GM23338 (cell line): Measurements from ENCODE around the gene B4GALNT2. TPM values are rescaled to one million over a fixed set of nuclear protein-coding genes. Genes with fewer than 3 reads are reported as not detected.

Source experiments
- ATAC-seq: fragments of 200-7000 bp; cut with Tn5 transposase; 3 replicates; pipeline ENCODE4 v1.9.1; 2020
- DNase-seq: peaks from one replicate; pipeline ENCODE4 v3.0.0-alpha.2; 2015; ENCODE audit warnings: low spot score
- H2AFZ ChIP-seq: fragments of 200-600 bp; sonication (generic); 2 replicates; pipeline ENCODE4 v1.8.0; 2016; ENCODE audit warnings: antibody characterized with exemption, mild to moderate bottlenecking, moderate library complexity
- H3F3A ChIP-seq: fragments of 200-600 bp; sonication (generic); replicated peaks from 2 replicates; pipeline ENCODE4 v1.8.0; 2017; ENCODE audit warnings: antibody characterized with exemption, mixed run types, low read depth
- H3K27ac ChIP-seq: fragments of 200-600 bp; sonication (generic); 2 replicates; pipeline ENCODE4 v1.6.1; 2016; ENCODE audit warnings: low read depth
- H3K27me3 ChIP-seq: fragments of 200-600 bp; sonication (generic); 2 replicates; pipeline ENCODE4 v1.8.0; 2016; ENCODE audit warnings: mild to moderate bottlenecking, mixed run types, moderate library complexity; ENCODE audit not compliant: insufficient read depth
- H3K36me3 ChIP-seq: fragments of 200-600 bp; sonication (generic); 2 replicates; pipeline ENCODE4 v1.8.0; 2016; ENCODE audit warnings: mild to moderate bottlenecking; ENCODE audit not compliant: insufficient read depth
- H3K4me1 ChIP-seq: fragments of 200-600 bp; sonication (generic); 2 replicates; pipeline ENCODE4 v1.8.0; 2016; ENCODE audit warnings: mild to moderate bottlenecking, moderate library complexity; ENCODE audit not compliant: insufficient read depth
- H3K4me2 ChIP-seq: fragments of 200-600 bp; sonication (generic); 2 replicates; pipeline ENCODE4 v1.7.1; 2017; ENCODE audit warnings: mixed run types
- H3K4me3 ChIP-seq: fragments of 200-600 bp; sonication (generic); 2 replicates; pipeline ENCODE4 v1.6.1; 2016; ENCODE audit warnings: mixed run types
- H3K79me2 ChIP-seq: fragments of 200-600 bp; sonication (generic); replicated peaks from 2 replicates; pipeline ENCODE4 v1.8.0; 2017; ENCODE audit warnings: mild to moderate bottlenecking; ENCODE audit not compliant: insufficient read depth
- H3K9me2 ChIP-seq: fragments of 200-600 bp; sonication (generic); 2 replicates; pipeline ENCODE4 v1.8.0; 2017; ENCODE audit not compliant: insufficient read depth
- H4K20me1 ChIP-seq: fragments of 200-600 bp; sonication (generic); replicated peaks from 2 replicates; pipeline ENCODE4 v1.8.0; 2017; ENCODE audit warnings: mild to moderate bottlenecking; ENCODE audit not compliant: insufficient read depth
- H3K27ac Mint-ChIP-seq: 2 replicates; pipeline ENCODE4 v1.8.0; 2020; ENCODE audit warnings: inconsistent platforms, mild to moderate bottlenecking, moderate library complexity, mixed read lengths
- H3K27me3 Mint-ChIP-seq: 3 replicates; pipeline ENCODE4 v1.8.0; 2022; ENCODE audit warnings: low read depth, mild to moderate bottlenecking, moderate library complexity, mixed read lengths, inconsistent platforms; ENCODE audit not compliant: insufficient read depth, poor library complexity
- H3K36me3 Mint-ChIP-seq: 3 replicates; pipeline ENCODE4 v1.8.0; 2021; ENCODE audit warnings: low read depth, mild to moderate bottlenecking, inconsistent platforms, moderate library complexity, mixed read lengths
- H3K4me1 Mint-ChIP-seq: 3 replicates; pipeline ENCODE4 v1.8.0; 2020; ENCODE audit warnings: mild to moderate bottlenecking, inconsistent platforms, mixed read lengths
- H3K4me3 Mint-ChIP-seq: 3 replicates; pipeline ENCODE4 v1.8.0; 2021; ENCODE audit warnings: moderate library complexity, mild to moderate bottlenecking, inconsistent platforms, mixed read lengths
- H3K9me3 Mint-ChIP-seq: 3 replicates; pipeline ENCODE4 v1.8.0; 2020; ENCODE audit warnings: moderate library complexity, mild to moderate bottlenecking, inconsistent platforms, mixed read lengths
- CREB1 ChIP-seq: fragments of 250-450 bp; sonication (Bioruptor Pico); IDR thresholded peaks from 2 replicates; pipeline ENCODE4 v1.5.0; 2020; ENCODE audit warnings: low read depth, mild to moderate bottlenecking, moderate library complexity
- EZH2 ChIP-seq: fragments of 200-600 bp; sonication (generic); IDR thresholded peaks from one replicate; pipeline ENCODE4 v1.8.0; 2017; ENCODE audit warnings: antibody characterized with exemption, mild to moderate bottlenecking, low read depth; ENCODE audit not compliant: unreplicated experiment
- EZH2phosphoT487 ChIP-seq: fragments of 200-600 bp; sonication (generic); IDR thresholded peaks from one replicate; pipeline ENCODE4 v1.8.1; 2018; ENCODE audit warnings: antibody characterized with exemption; ENCODE audit not compliant: unreplicated experiment
- JUNB ChIP-seq: IDR thresholded peaks from one replicate; pipeline ENCODE4 v1.6.1; 2016; ENCODE audit warnings: antibody characterized with exemption; ENCODE audit not compliant: unreplicated experiment
- POLR2AphosphoS5 ChIP-seq: IDR thresholded peaks from 2 replicates; pipeline ENCODE4 v1.6.1; 2016; ENCODE audit warnings: antibody characterized with exemption, low read depth
- STAT1 ChIP-seq: IDR thresholded peaks from one replicate; pipeline ENCODE4 v1.6.1; 2016; ENCODE audit warnings: antibody characterized with exemption; ENCODE audit not compliant: unreplicated experiment
- ZNF331 ChIP-seq: fragments of 250-450 bp; sonication (Bioruptor Pico); IDR thresholded peaks from 2 replicates; pipeline ENCODE4 v1.5.0; 2020; ENCODE audit warnings: low read depth, mild to moderate bottlenecking, moderate library complexity
- polyA plus RNA-seq: library from polyadenylated mRNA; unstranded; fragments of >200 nt; fragmentation: Nextera tagmentation; extraction: Ambion mirVana; gene quantifications from 2 replicates; pipeline ENCODE4 v1.2.1, GENCODE V29; 2016
- total RNA-seq: library from RNA; depleted of rRNA; stranded (reverse); fragments of >200 nt; shearing (Covaris generic); gene quantifications from 2 replicates; pipeline ENCODE4 v1.2.3, GENCODE V29; 2014
- TF ChIP-seq, protein P1 (sequence below): fragments of 250-450 bp; sonication (Bioruptor Pico); IDR thresholded peaks from 2 replicates; pipeline ENCODE4 v1.5.0; 2020; ENCODE audit warnings: mild to moderate bottlenecking, moderate library complexity
- TF ChIP-seq, protein P2 (sequence below): IDR thresholded peaks from one replicate; pipeline ENCODE4 v1.6.1; 2018; ENCODE audit warnings: antibody characterized with exemption; ENCODE audit not compliant: unreplicated experiment
- TF ChIP-seq, protein P3 (sequence below): IDR thresholded peaks from 2 replicates; pipeline ENCODE4 v1.6.1; 2016; ENCODE audit warnings: antibody characterized with exemption
- TF ChIP-seq, protein P4 (sequence below), 2 experiments: fragments of 200-600 bp in 1 of 2; sonication (generic) in 1 of 2; conservative IDR thresholded peaks; 2 replicates each; pipeline versions ENCODE4 v1.5.1 to v1.6.1; 2016 to 2017; ENCODE audit warnings: antibody characterized with exemption in 2 of 2, low read depth in 2 of 2, mild to moderate bottlenecking in 2 of 2, moderate library complexity in 1 of 2

Gene B4GALNT2
- total and polyA plus RNA-seq, 2 experiments from 2014 or later: not detected

- TF ChIP-seq, protein P1, sequence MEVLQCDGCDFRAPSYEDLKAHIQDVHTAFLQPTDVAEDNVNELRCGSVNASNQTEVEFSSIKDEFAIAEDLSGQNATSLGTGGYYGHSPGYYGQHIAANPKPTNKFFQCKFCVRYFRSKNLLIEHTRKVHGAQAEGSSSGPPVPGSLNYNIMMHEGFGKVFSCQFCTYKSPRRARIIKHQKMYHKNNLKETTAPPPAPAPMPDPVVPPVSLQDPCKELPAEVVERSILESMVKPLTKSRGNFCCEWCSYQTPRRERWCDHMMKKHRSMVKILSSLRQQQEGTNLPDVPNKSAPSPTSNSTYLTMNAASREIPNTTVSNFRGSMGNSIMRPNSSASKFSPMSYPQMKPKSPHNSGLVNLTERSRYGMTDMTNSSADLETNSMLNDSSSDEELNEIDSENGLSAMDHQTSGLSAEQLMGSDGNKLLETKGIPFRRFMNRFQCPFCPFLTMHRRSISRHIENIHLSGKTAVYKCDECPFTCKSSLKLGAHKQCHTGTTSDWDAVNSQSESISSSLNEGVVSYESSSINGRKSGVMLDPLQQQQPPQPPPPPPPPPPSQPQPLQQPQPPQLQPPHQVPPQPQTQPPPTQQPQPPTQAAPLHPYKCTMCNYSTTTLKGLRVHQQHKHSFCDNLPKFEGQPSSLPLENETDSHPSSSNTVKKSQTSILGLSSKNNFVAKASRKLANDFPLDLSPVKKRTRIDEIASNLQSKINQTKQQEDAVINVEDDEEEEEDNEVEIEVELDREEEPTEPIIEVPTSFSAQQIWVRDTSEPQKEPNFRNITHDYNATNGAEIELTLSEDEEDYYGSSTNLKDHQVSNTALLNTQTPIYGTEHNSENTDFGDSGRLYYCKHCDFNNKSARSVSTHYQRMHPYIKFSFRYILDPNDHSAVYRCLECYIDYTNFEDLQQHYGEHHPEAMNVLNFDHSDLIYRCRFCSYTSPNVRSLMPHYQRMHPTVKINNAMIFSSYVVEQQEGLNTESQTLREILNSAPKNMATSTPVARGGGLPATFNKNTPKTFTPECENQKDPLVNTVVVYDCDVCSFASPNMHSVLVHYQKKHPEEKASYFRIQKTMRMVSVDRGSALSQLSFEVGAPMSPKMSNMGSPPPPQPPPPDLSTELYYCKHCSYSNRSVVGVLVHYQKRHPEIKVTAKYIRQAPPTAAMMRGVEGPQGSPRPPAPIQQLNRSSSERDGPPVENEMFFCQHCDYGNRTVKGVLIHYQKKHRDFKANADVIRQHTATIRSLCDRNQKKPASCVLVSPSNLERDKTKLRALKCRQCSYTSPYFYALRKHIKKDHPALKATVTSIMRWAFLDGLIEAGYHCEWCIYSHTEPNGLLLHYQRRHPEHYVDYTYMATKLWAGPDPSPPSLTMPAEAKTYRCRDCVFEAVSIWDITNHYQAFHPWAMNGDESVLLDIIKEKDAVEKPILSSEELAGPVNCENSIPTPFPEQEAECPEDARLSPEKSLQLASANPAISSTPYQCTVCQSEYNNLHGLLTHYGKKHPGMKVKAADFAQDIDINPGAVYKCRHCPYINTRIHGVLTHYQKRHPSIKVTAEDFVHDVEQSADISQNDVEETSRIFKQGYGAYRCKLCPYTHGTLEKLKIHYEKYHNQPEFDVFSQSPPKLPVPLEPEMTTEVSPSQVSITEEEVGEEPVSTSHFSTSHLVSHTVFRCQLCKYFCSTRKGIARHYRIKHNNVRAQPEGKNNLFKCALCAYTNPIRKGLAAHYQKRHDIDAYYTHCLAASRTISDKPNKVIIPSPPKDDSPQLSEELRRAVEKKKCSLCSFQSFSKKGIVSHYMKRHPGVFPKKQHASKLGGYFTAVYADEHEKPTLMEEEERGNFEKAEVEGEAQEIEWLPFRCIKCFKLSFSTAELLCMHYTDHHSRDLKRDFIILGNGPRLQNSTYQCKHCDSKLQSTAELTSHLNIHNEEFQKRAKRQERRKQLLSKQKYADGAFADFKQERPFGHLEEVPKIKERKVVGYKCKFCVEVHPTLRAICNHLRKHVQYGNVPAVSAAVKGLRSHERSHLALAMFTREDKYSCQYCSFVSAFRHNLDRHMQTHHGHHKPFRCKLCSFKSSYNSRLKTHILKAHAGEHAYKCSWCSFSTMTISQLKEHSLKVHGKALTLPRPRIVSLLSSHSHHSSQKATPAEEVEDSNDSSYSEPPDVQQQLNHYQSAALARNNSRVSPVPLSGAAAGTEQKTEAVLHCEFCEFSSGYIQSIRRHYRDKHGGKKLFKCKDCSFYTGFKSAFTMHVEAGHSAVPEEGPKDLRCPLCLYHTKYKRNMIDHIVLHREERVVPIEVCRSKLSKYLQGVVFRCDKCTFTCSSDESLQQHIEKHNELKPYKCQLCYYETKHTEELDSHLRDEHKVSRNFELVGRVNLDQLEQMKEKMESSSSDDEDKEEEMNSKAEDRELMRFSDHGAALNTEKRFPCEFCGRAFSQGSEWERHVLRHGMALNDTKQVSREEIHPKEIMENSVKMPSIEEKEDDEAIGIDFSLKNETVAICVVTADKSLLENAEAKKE (CRISPR knock-in tag): no peak
These were observed 61.7 kb downstream of the B4GALNT2 start (continued) for GRCh38 chr17:49194297-49194607.

GRCh38 chr17:49195751-49196150, 63.2 kb downstream of the B4GALNT2 start:
- Mint-ChIP-seq H3K4me3 (no peak overlapping the region), H3K36me3 (peaks cover 5% of the 10 kb centered on the region; the same call in 2 of the 3 replicates), H3K27ac (no peak overlapping the region), H3K27me3 (peaks cover 31% of the 10 kb centered on the region), H3K4me1 (peaks cover 12% of the 10 kb centered on the region; the same call in 2 of the 3 replicates), H3K9me3 (peaks cover 9% of the 10 kb centered on the region; the same call in 2 of the 3 replicates)
- Histone ChIP-seq H3K4me3 (no peak overlapping the region), H3K27ac (no peak overlapping the region), H3K79me2 (no peaks in the 10 kb centered on the region), H3K36me3 (no peaks in the 10 kb centered on the region), H3K4me2 (no peak overlapping the region), H3K4me1 (peaks cover 9% of the 10 kb centered on the region; the same call in 1 of the 2 replicates), H3K9me2 (no peaks in the 10 kb centered on the region), H3K27me3 (no peaks in the 10 kb centered on the region), H3F3A (no peaks in the 10 kb centered on the region), H4K20me1 (no peaks in the 10 kb centered on the region), H2AFZ (no peak overlapping the region)
- DNase-seq (no peak), ATAC-seq (no peak)
- TF ChIP-seq ZNF331 (CRISPR knock-in tag) (no peak), JUNB (no peak), CREB1 (no peak), EZH2phosphoT487 (no peak), STAT1 (no peak), POLR2AphosphoS5 (no peak), EZH2 (no peak)
- TF ChIP-seq, protein P2, sequence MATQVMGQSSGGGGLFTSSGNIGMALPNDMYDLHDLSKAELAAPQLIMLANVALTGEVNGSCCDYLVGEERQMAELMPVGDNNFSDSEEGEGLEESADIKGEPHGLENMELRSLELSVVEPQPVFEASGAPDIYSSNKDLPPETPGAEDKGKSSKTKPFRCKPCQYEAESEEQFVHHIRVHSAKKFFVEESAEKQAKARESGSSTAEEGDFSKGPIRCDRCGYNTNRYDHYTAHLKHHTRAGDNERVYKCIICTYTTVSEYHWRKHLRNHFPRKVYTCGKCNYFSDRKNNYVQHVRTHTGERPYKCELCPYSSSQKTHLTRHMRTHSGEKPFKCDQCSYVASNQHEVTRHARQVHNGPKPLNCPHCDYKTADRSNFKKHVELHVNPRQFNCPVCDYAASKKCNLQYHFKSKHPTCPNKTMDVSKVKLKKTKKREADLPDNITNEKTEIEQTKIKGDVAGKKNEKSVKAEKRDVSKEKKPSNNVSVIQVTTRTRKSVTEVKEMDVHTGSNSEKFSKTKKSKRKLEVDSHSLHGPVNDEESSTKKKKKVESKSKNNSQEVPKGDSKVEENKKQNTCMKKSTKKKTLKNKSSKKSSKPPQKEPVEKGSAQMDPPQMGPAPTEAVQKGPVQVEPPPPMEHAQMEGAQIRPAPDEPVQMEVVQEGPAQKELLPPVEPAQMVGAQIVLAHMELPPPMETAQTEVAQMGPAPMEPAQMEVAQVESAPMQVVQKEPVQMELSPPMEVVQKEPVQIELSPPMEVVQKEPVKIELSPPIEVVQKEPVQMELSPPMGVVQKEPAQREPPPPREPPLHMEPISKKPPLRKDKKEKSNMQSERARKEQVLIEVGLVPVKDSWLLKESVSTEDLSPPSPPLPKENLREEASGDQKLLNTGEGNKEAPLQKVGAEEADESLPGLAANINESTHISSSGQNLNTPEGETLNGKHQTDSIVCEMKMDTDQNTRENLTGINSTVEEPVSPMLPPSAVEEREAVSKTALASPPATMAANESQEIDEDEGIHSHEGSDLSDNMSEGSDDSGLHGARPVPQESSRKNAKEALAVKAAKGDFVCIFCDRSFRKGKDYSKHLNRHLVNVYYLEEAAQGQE: no peak
- TF ChIP-seq, protein P3, sequence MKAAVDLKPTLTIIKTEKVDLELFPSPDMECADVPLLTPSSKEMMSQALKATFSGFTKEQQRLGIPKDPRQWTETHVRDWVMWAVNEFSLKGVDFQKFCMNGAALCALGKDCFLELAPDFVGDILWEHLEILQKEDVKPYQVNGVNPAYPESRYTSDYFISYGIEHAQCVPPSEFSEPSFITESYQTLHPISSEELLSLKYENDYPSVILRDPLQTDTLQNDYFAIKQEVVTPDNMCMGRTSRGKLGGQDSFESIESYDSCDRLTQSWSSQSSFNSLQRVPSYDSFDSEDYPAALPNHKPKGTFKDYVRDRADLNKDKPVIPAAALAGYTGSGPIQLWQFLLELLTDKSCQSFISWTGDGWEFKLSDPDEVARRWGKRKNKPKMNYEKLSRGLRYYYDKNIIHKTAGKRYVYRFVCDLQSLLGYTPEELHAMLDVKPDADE: no peak
- TF ChIP-seq, protein P4, sequence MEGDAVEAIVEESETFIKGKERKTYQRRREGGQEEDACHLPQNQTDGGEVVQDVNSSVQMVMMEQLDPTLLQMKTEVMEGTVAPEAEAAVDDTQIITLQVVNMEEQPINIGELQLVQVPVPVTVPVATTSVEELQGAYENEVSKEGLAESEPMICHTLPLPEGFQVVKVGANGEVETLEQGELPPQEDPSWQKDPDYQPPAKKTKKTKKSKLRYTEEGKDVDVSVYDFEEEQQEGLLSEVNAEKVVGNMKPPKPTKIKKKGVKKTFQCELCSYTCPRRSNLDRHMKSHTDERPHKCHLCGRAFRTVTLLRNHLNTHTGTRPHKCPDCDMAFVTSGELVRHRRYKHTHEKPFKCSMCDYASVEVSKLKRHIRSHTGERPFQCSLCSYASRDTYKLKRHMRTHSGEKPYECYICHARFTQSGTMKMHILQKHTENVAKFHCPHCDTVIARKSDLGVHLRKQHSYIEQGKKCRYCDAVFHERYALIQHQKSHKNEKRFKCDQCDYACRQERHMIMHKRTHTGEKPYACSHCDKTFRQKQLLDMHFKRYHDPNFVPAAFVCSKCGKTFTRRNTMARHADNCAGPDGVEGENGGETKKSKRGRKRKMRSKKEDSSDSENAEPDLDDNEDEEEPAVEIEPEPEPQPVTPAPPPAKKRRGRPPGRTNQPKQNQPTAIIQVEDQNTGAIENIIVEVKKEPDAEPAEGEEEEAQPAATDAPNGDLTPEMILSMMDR (conservative IDR thresholded peaks at IDR 0.05; ENCODE audit: low read depth in 2 of 2): no peak
